ENCODE measurements around the gene HRH3. TPM values are rescaled to one million over a fixed set of nuclear protein-coding genes. Genes with fewer than 3 reads are reported as not detected.
A peak's percentile ranks its signal among the peaks of the same experiment; 100 is the strongest.

The HRH3 gene
- total RNA-seq, 3 donors from 2014 or later = 0.09 TPM; not detected in 2

DNA sequence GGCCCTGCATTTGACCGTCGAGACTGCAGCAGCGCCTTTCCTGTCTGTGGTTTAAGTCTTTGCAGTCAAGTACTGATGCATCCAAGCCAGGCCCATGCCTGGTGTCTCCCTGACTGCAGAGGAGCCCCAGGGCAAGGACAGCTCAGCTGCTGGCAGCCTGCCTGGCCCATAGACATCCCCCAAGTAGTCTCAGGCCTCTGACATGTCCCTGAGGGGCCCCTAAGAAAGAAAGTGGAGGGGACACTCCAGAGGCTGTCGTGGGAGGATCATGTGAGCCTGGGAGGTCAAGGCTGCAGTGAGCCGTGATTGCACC, 18.0 kb downstream of the HRH3 start:
- DNase-seq (peak in 2 of 3 donors; percentile 3 to 19), ATAC-seq (peak; percentile 11)
- TF ChIP-seq, protein P1, sequence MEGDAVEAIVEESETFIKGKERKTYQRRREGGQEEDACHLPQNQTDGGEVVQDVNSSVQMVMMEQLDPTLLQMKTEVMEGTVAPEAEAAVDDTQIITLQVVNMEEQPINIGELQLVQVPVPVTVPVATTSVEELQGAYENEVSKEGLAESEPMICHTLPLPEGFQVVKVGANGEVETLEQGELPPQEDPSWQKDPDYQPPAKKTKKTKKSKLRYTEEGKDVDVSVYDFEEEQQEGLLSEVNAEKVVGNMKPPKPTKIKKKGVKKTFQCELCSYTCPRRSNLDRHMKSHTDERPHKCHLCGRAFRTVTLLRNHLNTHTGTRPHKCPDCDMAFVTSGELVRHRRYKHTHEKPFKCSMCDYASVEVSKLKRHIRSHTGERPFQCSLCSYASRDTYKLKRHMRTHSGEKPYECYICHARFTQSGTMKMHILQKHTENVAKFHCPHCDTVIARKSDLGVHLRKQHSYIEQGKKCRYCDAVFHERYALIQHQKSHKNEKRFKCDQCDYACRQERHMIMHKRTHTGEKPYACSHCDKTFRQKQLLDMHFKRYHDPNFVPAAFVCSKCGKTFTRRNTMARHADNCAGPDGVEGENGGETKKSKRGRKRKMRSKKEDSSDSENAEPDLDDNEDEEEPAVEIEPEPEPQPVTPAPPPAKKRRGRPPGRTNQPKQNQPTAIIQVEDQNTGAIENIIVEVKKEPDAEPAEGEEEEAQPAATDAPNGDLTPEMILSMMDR (IDR thresholded peaks at IDR 0.05) = no peak
- no peaks in the 10 kb centered on the region for H3K9me3 ChIP-seq
- intact Hi-C loops (cut with DNase I, micrococcal nuclease) = no loop called here
- no peak overlapping the region for H3K4me3 ChIP-seq
- no peaks in the 10 kb centered on the region for H3K4me1 ChIP-seq (ENCODE audit: low read depth)
- no peaks in the 10 kb centered on the region for H3K36me3 ChIP-seq (ENCODE audit: low read depth)

DNA sequence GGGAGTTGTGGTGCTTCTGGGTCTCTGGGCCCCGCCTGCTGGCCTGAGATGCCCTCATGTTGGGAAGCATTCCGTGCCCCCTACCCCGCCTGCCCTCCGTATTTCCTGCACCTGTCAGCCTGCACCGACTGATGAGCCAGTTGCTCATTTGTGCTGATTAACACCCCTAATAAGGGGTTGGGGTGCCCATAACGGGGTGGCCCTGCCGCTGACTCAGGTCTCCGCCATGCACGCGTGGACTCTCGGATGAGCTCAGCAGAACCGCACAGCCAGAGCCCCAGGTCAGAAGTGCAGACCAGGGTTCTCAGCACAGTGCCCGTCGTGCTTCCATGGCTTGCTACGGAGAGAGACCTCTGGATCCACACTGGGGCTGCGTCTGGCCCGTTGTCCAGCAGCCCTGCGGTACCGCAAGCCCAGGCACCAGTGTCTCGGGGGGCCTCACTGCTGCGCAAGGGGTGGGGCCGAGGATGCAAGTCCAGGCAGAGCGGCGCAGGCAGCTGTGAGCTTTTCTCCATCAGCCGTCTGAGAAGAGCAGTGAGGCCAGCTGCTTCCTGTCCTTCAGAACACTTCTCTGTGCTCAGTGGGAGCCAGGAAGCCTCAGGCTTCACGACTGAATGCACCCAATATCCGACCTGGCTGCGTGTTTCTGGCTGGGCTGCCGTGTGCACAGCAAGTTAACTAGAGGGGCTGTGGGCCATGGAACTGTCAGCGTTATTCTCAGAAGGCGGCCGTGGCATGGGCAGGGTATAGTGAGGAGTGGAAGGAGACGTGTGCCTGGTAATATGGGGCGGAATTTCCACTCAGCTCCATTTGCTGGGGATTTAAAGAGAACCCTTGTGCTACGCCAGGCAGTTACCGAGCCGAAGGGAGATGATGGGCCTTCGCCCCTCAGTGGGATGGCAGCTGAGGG, 18.6 kb downstream of the HRH3 start:
- Histone ChIP-seq H3K9me3 (no peaks in the 10 kb centered on the region), H3K36me3 (ENCODE audit: low read depth) (no peaks in the 10 kb centered on the region), H3K4me1 (ENCODE audit: low read depth) (no peaks in the 10 kb centered on the region), H3K4me3 (no peak overlapping the region)
- ATAC-seq = peak; percentile 55
- TF ChIP-seq, protein P1 (IDR thresholded peaks at IDR 0.05) = no peak
- intact Hi-C loops (cut with DNase I, micrococcal nuclease) = no loop called here
- peak in 2 of 3 donors; percentile 11 to 48 for DNase-seq

DNA sequence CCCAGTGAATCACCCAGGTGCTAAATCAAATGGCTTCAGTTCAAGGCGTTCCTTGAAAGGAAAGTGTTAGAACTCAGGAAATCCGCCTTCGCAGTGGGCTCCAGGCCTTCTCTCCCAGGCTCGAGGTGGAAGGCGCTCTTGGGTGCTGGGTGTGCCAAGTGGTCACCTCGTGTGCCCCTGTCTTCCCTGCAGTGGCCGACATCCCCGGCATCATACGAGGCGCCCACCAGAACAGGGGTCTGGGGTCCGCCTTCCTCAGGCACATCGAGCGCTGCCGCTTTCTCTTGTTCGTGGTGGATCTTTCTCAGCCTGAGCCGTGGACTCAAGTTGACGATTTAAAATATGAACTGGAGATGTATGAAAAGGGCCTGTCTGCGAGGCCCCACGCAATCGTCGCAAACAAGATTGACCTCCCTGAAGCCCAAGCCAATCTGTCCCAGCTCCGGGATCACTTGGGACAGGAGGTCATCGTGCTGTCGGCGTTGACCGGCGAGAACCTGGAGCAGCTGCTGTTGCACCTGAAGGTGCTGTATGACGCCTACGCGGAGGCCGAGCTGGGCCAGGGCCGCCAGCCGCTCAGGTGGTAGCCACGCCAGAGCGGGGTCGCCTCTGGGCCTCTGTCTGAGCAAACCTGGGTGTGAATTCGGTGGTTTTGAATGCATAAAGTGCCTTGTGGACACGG, 19.4 kb downstream of the HRH3 start:
- DNase-seq (peak in 2 of 3 donors; percentile 16 to 43), ATAC-seq (no peak)
- H3K4me3 ChIP-seq = no peak overlapping the region
- TF ChIP-seq, protein P1 (IDR thresholded peaks at IDR 0.05) = no peak
- no peaks in the 10 kb centered on the region for H3K36me3 ChIP-seq (ENCODE audit: low read depth)
- H3K9me3 ChIP-seq = no peaks in the 10 kb centered on the region
- intact Hi-C loops (cut with DNase I, micrococcal nuclease) = no loop called here
- H3K4me1 ChIP-seq (ENCODE audit: low read depth) = no peaks in the 10 kb centered on the region

DNA sequence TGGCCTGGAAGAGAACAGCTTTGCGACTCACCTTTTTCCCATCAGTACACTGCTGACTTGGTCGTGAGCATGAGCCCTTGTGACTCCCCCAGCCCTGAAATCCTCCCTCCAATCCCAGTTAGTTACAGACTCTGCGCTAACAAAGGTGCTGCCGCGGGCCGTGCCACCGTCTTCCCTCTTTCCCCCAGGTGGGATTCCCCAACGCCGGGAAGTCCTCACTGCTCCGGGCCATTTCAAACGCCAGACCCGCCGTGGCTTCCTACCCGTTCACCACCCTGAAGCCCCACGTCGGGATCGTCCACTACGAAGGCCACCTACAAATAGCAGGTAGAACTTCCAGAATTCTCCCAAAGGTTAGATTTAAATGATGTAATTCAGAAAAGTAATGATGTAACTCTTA, 21.1 kb downstream of the HRH3 start:
- peak in 2 of 3 donors; percentile 10 to 36 for DNase-seq
- ATAC-seq = no peak
- H3K4me1 ChIP-seq (ENCODE audit: low read depth) = no peaks in the 10 kb centered on the region
- intact Hi-C loops (cut with DNase I, micrococcal nuclease) = no loop called here
- H3K36me3 ChIP-seq (ENCODE audit: low read depth) = no peaks in the 10 kb centered on the region
- H3K4me3 ChIP-seq = no peak overlapping the region
- H3K9me3 ChIP-seq = no peaks in the 10 kb centered on the region
- TF ChIP-seq, protein P1 (IDR thresholded peaks at IDR 0.05) = no peak

DNA sequence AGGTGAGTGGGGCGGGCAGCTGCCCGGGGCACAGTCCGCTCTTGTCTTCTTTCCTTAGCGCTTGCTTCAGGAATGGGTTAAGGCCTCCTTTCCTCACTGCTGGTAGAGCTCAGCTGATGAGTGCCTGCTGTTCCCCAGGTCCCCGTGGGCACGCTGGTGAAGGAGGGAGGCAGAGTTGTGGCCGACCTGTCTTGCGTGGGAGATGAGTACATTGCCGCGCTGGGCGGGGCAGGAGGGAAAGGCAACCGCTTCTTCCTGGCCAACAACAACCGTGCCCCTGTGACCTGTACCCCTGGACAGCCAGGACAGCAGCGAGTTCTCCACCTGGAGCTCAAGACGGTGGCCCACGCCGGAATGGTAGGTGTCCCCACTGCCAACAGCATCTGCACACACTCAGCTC, 21.6 kb downstream of the HRH3 start:
- Histone ChIP-seq H3K4me3 (no peak overlapping the region), H3K4me1 (ENCODE audit: low read depth) (no peaks in the 10 kb centered on the region), H3K9me3 (no peaks in the 10 kb centered on the region), H3K36me3 (ENCODE audit: low read depth) (no peaks in the 10 kb centered on the region)
- TF ChIP-seq, protein P1 (IDR thresholded peaks at IDR 0.05) = no peak
- intact Hi-C loops (cut with DNase I, micrococcal nuclease) = no loop called here
- DNase-seq (peak in 2 of 3 donors; percentile 13 to 38), ATAC-seq (no peak)

Measured in mucosa of descending colon (tissue), 3 donors.